Measurements from ENCODE around the gene TCOF1. TPM values are rescaled to one million over a fixed set of nuclear protein-coding genes. Genes with fewer than 3 reads are reported as not detected.

TCOF1 gene
- polyA plus RNA-seq, 1 donor (not counting 4 experiments of a cell fraction or from before 2014, with no cell fraction given) = 13.6 TPM

GRCh38 chr5:150399524-150400211, 42.2 kb downstream of the TCOF1 start:
- dilution Hi-C loops (cut with MboI; ENCODE audit: extremely low pct_ligation_motif_present, low sequenced_read_pairs) = no loop called here

GRCh38 chr5:150400316-150401075, 43.0 kb downstream of the TCOF1 start:
- Histone ChIP-seq H3K36me3 (ENCODE audit: control insufficient read depth in 2 of 2, extremely low read depth in 1 of 2, insufficient read depth in 2 of 2, low read length in 2 of 2) (peaks cover 23 to 42% of the 10 kb centered on the region in 2 experiments), H3K4me3 (ENCODE audit: control insufficient read depth in 2 of 3, extremely low read depth in 1 of 3, insufficient read depth in 2 of 3, low read depth in 1 of 3, low read length in 3 of 3) (no peak overlapping the region), H3K9me3 (ENCODE audit: control insufficient read depth, low read depth, low read length) (no peaks in the 10 kb centered on the region), H3K27ac (ENCODE audit: control insufficient read depth, insufficient read depth, low read length) (no peak overlapping the region), H3K9me1 (ENCODE audit: control insufficient read depth, extremely low read depth, insufficient read depth, low read length) (no peaks in the 10 kb centered on the region), H4K20me1 (ENCODE audit: control insufficient read depth, extremely low read depth, insufficient read depth, low read length) (no peaks in the 10 kb centered on the region), H3K79me2 (ENCODE audit: control insufficient read depth, insufficient read depth, low read length) (no peaks in the 10 kb centered on the region), H3K4me1 (ENCODE audit: control insufficient read depth, extremely low read depth, insufficient read depth, low read length) (no peaks in the 10 kb centered on the region), H3K9ac (ENCODE audit: control insufficient read depth, extremely low read depth, insufficient read depth, low read length) (no peak overlapping the region), H2AFZ (ENCODE audit: control insufficient read depth, low read length) (no peak overlapping the region), H3K27me3 (ENCODE audit: control insufficient read depth, extremely low read depth, insufficient read depth, low read length) (no peaks in the 10 kb centered on the region), H3K4me2 (ENCODE audit: control insufficient read depth, extremely low read depth, insufficient read depth, low read depth, low read length) (no peak overlapping the region)
- dilution Hi-C loops (cut with MboI; ENCODE audit: extremely low pct_ligation_motif_present, low sequenced_read_pairs) = no loop called here
- DNase-seq (ENCODE audit: low read depth, low spot score) (no peak), FAIRE-seq (no peak)
- TF ChIP-seq CTCF (optimal IDR thresholded peaks at IDR 0.05 in 1 of 3, IDR thresholded peaks at IDR 0.05 in 1 of 3, conservative IDR thresholded peaks at IDR 0.05 in 1 of 3; ENCODE audit: extremely low read depth in 1 of 3, insufficient read depth in 2 of 3, low read length in 3 of 3) (no peak), EZH2 (IDR thresholded peaks at IDR 0.05; ENCODE audit: low read length) (no peak)

More at GRCh38 chr5:150399524-150400211, 42.2 kb downstream of the TCOF1 start:
- no peak for DNase-seq (ENCODE audit: low read depth, low spot score)
- peaks cover 26 to 50% of the 10 kb centered on the region in 2 experiments for H3K36me3 ChIP-seq (ENCODE audit: control insufficient read depth in 2 of 2, extremely low read depth in 1 of 2, insufficient read depth in 2 of 2, low read length in 2 of 2)
- no peaks in the 10 kb centered on the region for H3K9me3 ChIP-seq (ENCODE audit: control insufficient read depth, low read depth, low read length)
- FAIRE-seq = no peak
- no peak overlapping the region for H3K27ac ChIP-seq (ENCODE audit: control insufficient read depth, insufficient read depth, low read length)
- no peaks in the 10 kb centered on the region for H3K79me2 ChIP-seq (ENCODE audit: control insufficient read depth, insufficient read depth, low read length)
- no peaks in the 10 kb centered on the region for H3K4me1 ChIP-seq (ENCODE audit: control insufficient read depth, extremely low read depth, insufficient read depth, low read length)
- H3K27me3 ChIP-seq (ENCODE audit: control insufficient read depth, extremely low read depth, insufficient read depth, low read length) = no peaks in the 10 kb centered on the region
- no peaks in the 10 kb centered on the region for H4K20me1 ChIP-seq (ENCODE audit: control insufficient read depth, extremely low read depth, insufficient read depth, low read length)
- no peak overlapping the region for H3K9ac ChIP-seq (ENCODE audit: control insufficient read depth, extremely low read depth, insufficient read depth, low read length)
- H2AFZ ChIP-seq (ENCODE audit: control insufficient read depth, low read length) = no peak overlapping the region
- no peak overlapping the region for H3K4me3 ChIP-seq (ENCODE audit: control insufficient read depth in 2 of 3, extremely low read depth in 1 of 3, insufficient read depth in 2 of 3, low read depth in 1 of 3, low read length in 3 of 3)
- TF ChIP-seq EZH2 (IDR thresholded peaks at IDR 0.05; ENCODE audit: low read length) (no peak), CTCF (optimal IDR thresholded peaks at IDR 0.05 in 1 of 3, IDR thresholded peaks at IDR 0.05 in 1 of 3, conservative IDR thresholded peaks at IDR 0.05 in 1 of 3; ENCODE audit: extremely low read depth in 1 of 3, insufficient read depth in 2 of 3, low read length in 3 of 3) (no peak)
- no peaks in the 10 kb centered on the region for H3K9me1 ChIP-seq (ENCODE audit: control insufficient read depth, extremely low read depth, insufficient read depth, low read length)
- no peak overlapping the region for H3K4me2 ChIP-seq (ENCODE audit: control insufficient read depth, extremely low read depth, insufficient read depth, low read depth, low read length)

Measured in keratinocyte (primary cell).